ENCODE measurements around the gene STOML3.
"Not testable (repeated sequence)": the region's sequence is repeated elsewhere in the genome, so short reads cannot be mapped to it uniquely, and the experiment has no call there.

STOML3 gene

GRCh38 chr13:38990693-38991092 lies at the start of gene STOML3:
Gene STOML3, minus strand, starts transcription at chr13:38990831. Its CDS starts 110 bp downstream, at chr13:38990721.
- DNase-seq (ENCODE audit: low read depth), result peak; percentile 5

- DNase-seq (ENCODE audit: low read depth), result peak; percentile 17
Measured at GRCh38 chr13:39040206-39040605, 49.6 kb upstream of the STOML3 start.

DNA sequence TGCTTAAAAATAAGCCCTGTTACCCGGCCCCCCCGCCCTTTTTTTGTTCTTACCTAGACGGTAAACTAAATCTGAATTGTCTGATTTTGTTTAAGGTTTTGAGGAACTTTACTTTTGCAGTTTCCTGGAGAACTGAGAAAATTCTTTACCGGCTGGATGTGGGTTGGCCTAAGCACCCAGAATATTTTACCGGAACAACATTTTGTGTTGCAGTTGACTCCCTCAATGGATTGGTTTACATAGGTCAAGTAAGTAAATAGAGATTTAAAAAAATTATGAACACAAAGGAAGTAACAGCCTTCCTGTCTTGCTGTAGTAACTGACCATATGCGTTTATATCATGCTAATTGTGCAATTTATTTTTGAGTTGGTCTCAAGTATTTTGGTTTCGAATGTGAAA lies 48.4 kb upstream of the STOML3 start:
- no peak for DNase-seq (ENCODE audit: low read depth)

DNA sequence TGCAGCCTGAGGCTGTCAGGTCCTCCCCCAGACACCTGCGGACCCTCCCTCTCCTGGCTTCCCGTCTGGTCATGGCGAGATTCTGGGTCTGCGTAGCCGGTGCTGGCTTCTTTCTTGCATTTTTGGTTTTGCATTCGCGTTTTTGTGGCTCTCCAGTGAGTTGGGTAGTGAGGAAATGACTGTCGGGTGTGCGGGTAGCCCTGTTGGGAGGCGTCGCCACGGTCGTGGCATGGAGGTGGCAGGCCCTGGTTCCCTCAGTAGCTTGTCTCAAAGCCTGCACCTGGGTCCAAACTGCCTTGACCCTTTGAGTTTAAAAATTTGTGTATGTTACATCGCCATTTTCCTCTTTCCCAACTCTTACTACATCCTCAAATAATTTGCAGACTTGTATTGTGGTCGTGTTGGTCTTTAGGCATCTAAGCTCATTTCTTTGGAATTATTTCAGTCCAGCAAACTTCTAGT lies 48.0 kb upstream of the STOML3 start:
- DNase-seq (ENCODE audit: low read depth), result peak; percentile 32

DNA sequence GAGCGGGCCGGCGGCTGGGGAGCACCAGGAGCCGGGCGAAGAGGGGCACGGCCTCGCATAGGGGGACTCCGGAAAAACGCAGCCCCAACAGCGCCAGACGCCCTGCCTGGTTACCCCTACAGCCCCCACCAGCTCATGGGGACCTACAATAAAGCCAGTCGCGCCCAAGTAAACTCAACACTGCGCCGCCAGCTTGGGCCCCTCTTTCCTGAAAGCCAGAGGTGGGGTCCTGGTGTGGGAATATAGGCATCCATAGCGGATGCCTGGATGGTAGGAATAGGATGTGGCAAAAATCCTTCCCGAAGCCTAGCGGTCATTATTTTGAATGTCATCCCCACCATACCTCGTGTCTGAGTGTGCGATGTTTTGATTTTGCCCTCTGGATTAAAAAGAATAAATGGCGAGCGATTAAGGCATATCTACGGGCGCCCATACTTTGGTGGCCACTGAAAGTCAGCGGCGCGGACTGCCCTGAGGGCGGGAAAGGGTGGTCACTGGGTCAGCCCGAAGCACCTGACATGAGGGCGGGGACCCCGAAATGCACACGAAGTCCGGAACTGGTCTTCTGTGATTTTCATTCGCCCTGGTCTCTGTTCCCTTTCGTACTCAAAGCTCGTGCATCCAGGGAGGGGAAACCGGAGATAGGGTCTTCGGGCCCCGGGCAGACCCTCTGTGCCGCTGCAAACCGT lies 47.4 kb upstream of the STOML3 start, which contains the start of the genes NHLRC3 and PROSER1:
TSS of gene NHLRC3 (plus strand) at position 577 of the 689 bp plus-strand sequence. CDS start 184 bp downstream, outside the sequence.
TSS of gene PROSER1 (minus strand) at position 210 of the 689 bp plus-strand sequence. CDS start 847 bp downstream, outside the sequence.
- peak; percentile 83 for DNase-seq (ENCODE audit: low read depth)

DNA sequence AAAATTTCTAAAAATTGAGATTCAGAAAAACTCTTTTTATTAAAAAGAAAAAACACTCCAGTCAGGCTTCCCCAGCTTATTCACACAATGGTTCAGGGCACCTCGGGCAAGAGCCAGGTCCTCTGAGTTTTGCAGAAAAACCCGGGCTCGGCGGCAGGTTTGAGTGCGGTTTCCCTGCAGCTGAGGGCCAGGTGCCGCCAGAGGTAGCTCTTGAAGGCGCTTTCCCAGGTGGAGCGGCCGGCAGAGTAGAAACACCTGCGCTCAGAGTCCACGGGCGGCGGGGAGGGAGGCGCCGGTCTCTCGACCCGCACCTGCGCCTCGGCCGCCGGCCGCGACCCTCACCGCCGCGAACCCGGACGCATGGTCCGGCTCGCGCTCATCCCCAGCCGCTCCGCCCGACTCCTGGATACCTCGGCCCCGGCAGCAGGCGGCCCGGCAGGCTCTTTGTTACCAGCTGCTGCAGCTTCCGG lies 46.8 kb upstream of the STOML3 start:
- DNase-seq (ENCODE audit: low read depth), result no peak

DNA sequence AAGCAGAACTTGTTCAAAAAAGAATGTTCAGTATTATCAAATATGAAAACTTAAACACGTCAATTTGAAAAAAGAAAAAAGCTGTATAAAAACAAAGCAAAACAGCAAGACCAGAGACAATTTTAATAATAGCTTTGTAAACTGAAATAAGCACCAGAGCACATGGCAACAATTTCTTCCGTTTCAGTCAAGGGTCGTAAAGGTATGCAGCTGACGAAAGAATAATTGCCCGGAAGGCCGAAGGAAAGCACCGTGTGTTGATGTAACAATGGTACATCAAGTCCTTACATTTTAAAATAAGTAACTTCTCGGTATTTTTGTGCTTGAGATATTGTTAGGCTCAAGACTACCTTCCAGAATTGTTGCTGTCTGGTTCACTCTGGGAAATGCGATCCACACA lies 45.6 kb upstream of the STOML3 start:
- DNase-seq (ENCODE audit: low read depth), result peak; percentile 55

DNA sequence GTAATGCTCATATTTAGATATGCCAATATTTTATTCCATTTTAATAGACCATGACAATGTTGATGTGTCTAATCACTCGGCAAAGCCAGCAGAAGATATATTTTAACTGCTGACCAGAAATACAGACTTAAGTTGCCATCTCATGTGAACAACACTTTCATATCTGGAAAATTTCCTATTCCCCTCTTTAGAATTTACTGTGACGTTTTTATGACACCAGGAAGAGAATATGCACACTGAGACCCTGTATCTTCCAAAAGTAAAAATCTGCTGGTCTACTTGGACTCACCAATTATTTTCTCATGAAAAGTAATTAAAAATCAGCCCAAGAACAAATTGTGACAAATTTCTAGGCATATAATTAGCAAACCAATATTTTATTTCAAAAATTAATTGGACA lies 45.2 kb upstream of the STOML3 start:
- no peak for DNase-seq (ENCODE audit: low read depth)

DNA sequence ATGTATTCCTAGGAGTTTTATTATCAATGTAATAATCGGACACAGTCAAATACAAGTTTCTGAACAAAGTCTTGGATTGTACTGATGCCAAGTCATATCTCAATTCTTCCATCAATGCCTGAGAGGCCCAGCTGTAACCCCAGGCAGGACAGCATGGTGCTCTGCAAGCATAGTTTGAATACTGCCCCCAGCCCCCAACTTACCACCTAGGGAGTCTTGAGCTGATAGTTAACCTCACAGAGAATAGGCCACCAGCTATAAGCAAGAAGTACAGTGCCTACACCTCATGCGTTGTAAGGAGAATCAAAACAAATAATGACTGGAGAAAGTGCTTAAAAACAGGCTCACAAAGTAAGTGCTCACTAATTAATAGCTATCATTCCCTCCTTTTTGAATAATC lies 44.6 kb upstream of the STOML3 start:
- no peak for DNase-seq (ENCODE audit: low read depth)

DNA sequence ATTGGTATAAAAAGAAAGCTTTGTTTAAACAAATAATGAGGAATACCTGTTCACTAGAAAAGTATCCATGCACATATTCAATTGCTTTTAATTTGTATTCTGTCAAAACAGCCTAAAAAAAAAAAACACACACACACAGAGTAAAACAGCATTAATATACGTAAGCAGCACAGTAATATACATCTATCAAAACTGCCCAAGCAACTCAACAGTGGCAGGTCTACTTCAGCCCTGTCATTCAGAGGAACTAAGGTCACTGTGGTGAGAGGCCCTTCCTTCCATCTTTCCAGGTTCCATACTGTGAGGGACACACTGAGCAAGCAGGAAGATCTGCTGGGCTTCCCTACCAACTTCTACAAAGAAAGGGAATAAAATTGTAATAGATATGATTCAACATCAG lies 43.5 kb upstream of the STOML3 start:
- no peak for DNase-seq (ENCODE audit: low read depth)

DNA sequence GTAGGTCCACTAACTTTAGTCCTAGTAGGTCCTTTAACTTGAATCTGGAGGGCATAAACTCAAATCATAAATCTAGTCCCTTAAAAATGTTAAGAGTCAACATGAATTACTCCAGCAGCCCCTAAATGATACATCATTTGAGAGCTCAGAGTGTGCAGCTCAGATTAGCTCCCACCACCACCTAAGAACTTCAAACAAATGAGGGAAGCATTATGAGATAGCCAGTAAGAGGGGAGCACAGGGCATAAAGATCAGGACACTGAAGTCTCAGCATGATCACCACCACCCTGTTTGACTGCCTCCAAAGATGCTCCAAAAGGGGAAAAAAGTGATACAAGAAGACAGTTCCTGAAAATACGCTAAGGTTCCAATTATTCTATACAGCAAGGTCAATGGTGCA lies 41.5 kb upstream of the STOML3 start:
- DNase-seq (ENCODE audit: low read depth), result no peak

DNA sequence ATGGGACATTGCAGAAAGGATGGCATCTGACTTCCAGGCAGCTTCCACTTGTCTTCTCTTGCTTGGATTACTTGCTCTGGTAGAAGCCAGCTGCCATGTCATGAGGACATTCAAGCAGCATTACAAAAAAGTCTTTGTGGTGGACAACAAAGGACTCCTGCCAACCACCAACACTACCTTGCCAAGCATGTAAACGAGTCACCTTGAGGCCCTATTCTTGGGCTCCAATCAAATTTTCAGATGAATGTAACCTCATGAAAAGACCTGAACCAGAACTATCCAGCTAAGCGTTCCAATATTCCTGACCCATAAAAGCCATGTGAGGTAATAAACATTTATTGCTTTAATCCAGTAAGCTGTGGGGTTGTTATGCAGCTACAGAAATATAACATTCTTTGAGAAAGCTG lies 34.8 kb upstream of the STOML3 start:
- DNase-seq (ENCODE audit: low read depth), result no peak

GRCh38 chr13:39023761-39024160 lies 33.1 kb upstream of the STOML3 start:
- DNase-seq (ENCODE audit: low read depth), result peak; percentile 75

- peak; percentile 55 for DNase-seq (ENCODE audit: low read depth)
Measured at GRCh38 chr13:39023316-39023715, 32.7 kb upstream of the STOML3 start.

DNA sequence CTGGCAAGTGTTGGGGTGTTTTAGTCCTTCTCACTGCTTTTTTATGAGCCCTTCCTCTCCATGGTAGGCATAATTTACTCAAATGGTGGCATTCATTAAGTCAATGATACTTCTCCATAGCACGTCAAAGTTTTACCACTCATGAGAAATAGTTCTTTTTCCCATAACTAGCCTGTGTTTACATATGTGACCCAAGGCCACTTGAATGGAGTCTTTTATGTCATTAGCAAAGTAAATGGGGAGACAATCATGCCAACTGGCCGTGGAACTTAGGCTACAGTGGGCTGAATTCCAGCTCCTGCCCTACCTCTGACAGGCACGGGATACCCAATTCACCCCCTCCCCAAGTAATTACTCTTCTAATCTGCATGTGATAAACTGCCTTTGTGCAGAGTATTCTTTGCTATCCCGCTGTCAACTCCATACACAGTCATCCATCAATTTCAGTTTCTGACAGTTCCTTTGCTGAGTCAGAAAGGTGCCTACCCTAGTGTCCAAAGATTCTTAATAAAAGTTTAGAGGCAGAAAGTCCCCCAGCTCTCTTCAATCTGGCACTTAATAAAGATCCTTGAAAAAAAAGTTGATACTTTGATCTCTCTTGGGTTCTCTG lies 30.3 kb upstream of the STOML3 start:
- DNase-seq (ENCODE audit: low read depth), result no peak

DNA sequence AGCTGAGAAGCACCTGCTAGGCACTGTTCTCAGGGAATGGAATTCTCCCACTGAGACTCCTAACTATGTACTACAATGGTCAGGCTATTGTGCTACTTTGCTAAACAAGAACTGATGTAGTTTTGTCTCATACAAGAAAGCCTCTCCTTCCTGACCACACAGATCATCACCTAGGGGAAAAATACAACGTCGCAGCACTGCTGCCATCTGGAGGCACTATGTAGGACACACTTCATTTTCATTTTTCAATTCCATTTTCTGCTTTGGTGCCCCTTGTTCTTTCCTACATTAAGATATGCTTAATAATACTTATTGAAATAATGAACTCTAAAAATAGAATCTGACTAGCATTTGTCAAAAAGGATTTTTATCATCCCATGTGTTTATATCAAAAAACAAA lies 26.2 kb upstream of the STOML3 start:
- DNase-seq (ENCODE audit: low read depth), result peak; percentile 56

- DNase-seq (ENCODE audit: low read depth), result no peak
Measured at GRCh38 chr13:39016087-39016486, 25.5 kb upstream of the STOML3 start.

- no peak for DNase-seq (ENCODE audit: low read depth)
Measured at GRCh38 chr13:39013462-39013861, 22.8 kb upstream of the STOML3 start.

DNA sequence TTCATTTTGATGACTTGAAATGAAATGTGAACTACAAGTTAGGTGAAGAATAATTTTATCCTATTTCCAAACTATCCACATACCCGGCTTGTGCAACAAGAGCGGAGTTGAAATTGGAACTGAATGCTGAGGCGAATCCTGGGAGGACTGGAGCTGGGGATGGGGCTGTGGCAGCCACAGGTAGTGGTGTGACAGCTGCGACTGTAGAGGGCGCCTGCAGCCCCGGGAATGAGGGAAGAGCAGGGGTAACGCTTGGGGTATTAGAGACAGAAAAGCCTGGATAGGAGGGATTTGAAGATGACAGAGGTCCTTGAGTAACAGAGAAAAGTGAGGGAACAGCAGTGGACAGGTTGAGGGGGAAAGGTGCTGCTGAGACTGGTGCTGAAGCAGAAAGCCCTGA lies 22.0 kb upstream of the STOML3 start:
- no peak for DNase-seq (ENCODE audit: low read depth)

GRCh38 chr13:39006371-39007111 lies 15.9 kb upstream of the STOML3 start:
- not testable (repeated sequence) for DNase-seq (ENCODE audit: low read depth)

GRCh38 chr13:38998739-38999138 lies 8.1 kb upstream of the STOML3 start:
- no peak for DNase-seq (ENCODE audit: low read depth)

DNA sequence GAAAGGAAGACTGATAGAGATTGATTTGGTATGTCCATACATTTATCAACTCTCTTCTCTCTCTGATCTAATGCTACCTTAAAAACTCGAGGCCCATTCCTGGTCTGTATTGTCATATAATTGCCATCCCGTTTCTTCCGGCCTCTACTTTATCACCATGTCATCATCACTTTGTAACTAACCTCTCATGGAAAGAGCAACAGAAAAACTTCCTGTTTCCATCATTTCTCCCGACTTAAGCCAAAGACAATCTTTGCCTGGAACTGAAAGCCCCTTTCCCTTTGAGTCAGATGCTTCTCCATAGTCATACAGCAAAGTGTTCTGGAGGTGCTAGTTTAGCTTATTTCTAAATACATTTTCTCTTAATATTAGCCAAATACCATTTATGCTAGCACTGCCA lies 2.8 kb upstream of the STOML3 start:
- no peak for DNase-seq (ENCODE audit: low read depth)

DNA sequence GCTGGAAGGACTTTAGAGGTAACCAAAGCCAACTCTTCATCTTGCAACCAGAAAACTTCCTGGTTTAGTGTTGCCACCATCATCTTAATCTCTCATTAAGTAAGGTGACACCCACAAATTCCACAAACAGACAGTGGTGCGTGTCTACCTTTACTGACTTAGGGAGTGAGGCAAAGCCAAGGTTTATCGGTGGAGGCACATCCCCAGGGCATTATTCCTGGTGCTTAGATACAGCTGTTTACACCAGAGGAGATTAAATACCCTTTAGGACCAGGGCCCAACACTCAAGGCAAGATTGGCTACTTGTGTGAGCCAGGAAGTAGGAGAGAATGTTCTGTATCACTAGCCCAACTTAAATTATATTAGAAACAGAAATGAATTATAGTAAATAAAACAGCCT lies 9.5 kb downstream of the STOML3 start:
- DNase-seq (ENCODE audit: low read depth), result no peak
